ENCODE results near the gene EFCAB8.

- TF ChIP-seq CTCF (IDR thresholded peaks at IDR 0.05; ENCODE audit: low read depth, low read length) (no peak), POLR2A (IDR thresholded peaks at IDR 0.05; ENCODE audit: extremely low read depth, insufficient read length) (no peak), MYC (IDR thresholded peaks at IDR 0.05; ENCODE audit: low read depth, low read length) (no peak)
Measured at GRCh38 chr20:32967961-32968457, 109.3 kb downstream of the EFCAB8 start.

Data from NB4 (cell line).